HAP-1 (cell line): ENCODE results near the gene ZNF816.
A peak's percentile ranks its signal among the peaks of the same experiment; 100 is the strongest.

Experiments used
- DNase-seq, 2 experiments: peaks; one replicate each; pipeline ENCODE4 v3.0.0-alpha.2; 2016 to 2020; ENCODE audit warnings: low spot score in 2 of 2
- H3K27me3 ChIP-seq: fragments of 250-450 bp; sonication (Bioruptor Pico); 2 replicates; pipeline ENCODE4 v1.5.1; 2020; ENCODE audit warnings: low read depth, mild to moderate bottlenecking, moderate library complexity
- H3K36me3 ChIP-seq: fragments of 250-450 bp; sonication (Bioruptor Pico); replicated peaks from 2 replicates; pipeline ENCODE4 v1.5.1; 2020; ENCODE audit warnings: mild to moderate bottlenecking
- H3K4me1 ChIP-seq: fragments of 250-450 bp; sonication (Bioruptor Pico); 2 replicates; pipeline ENCODE4 v1.5.1; 2020; ENCODE audit warnings: mild to moderate bottlenecking
- H3K4me3 ChIP-seq: fragments of 250-450 bp; sonication (Bioruptor Pico); 2 replicates; pipeline ENCODE4 v1.5.1; 2020; ENCODE audit warnings: mild to moderate bottlenecking, moderate library complexity
- H3K9me3 ChIP-seq: fragments of 250-450 bp; sonication (Bioruptor Pico); 2 replicates; pipeline ENCODE4 v1.5.1; 2020; ENCODE audit warnings: mild to moderate bottlenecking, moderate library complexity
- in situ Hi-C: fragments of 300-500 bp; cut with MboI; formaldehyde crosslinking; loops from 3 replicates; pipeline ENCODE4 v1.14.3; 2020; ENCODE audit warnings: low sequenced_read_pairs, inconsistent platforms, mixed read lengths

The ZNF816 gene

DNA sequence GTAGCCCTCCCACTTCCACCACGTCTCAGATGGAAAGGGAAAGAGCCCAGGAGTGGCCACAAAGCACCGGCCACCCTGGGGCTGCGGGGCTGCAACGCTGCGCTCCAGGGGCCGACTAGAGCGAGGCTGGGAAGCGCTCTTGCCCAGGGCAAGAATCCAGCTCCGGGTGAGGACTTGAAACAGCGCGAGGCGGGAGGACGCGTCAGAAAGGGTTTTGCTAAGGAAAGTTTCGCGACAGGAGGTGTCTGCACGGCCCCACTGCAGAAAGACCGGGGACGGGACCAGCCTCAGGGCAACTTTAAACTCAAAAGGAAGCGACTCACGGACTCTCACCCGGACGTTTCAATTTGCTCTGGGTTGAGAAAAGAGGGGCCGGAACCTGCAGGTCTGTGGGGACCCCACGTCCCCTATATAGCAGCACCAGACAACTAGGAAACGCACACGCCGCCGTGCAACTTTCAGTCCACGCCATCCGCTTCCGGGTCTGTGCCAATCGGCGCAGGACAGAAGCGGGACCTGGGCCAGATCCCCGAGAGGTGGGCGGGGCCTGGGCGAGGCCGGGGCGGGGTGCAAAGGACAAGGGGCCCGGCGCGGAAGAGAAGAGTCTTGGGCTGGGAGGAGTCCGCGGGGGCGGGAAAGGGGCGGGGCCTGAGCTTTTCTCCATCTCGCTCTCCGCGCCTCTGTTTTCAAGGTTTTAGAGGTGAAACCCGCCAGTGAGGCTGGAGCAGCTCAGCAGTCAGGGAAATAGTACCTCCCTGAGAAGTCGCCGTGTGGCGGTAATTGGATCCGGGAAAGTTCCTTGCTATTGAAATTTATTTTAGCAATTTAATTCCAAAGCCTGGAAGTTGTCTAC, at the start of gene ZNF816:
TSS of gene ZNF816 (minus strand) at position 488 of the 853 bp plus-strand sequence. CDS start 6,792 bp downstream, outside the sequence.
- Histone ChIP-seq H3K36me3 (no peaks in the 10 kb centered on the region), H3K9me3 (peaks cover 6% of the 10 kb centered on the region; the same call in 1 of the 2 replicates), H3K4me1 (no peaks in the 10 kb centered on the region), H3K27me3 (no peaks in the 10 kb centered on the region), H3K4me3 (peak within 1 kb of the TSS; percentile 66)
- in situ Hi-C loops, result no loop called here
- peak; percentile 88 to 98 for DNase-seq

DNA sequence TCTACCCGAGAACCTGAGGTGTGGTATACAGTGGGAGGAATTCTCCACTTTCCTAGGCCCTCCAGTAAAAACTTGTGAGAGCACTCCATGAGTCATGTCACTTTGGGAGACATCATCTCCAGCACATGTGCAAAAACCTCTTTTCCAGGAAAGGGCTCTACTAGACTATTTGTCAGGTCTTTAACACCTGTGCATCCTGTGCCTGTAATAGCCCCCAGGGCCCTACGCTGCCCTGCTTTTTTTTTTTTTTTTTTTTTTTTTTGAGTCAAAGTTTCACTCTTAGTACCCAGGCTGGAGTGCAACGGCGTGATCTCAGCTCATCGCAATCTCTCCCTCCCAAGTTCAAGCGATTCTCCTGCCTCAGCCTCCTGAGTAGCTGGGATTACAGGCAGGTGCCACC, 49.3 kb upstream of the ZNF816 start:
- Histone ChIP-seq H3K36me3 (no peaks in the 10 kb centered on the region), H3K27me3 (no peaks in the 10 kb centered on the region), H3K4me1 (no peaks in the 10 kb centered on the region), H3K4me3 (no peak overlapping the region), H3K9me3 (peaks cover 8% of the 10 kb centered on the region)
- in situ Hi-C loops, result no loop called here
- DNase-seq, result no peak

DNA sequence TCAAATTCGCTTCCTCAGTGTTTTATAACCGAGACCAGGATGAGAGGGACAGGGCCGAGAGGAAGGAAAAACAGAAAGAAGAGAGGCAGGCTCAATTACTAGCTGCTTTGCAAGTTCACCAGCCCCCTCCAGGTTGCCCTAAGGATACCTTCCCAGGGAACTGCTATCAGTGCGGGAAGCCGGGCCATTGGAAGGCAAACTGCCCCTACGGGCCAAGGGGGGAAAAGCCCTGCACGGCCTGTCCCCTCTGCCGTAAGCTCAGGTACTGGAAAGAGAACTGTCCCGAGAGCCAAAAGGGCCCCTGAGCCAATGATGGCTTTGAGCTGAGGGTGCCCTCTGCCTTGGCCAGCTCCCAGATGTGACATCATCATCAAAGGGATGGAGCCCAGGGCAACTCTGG, 47.8 kb upstream of the ZNF816 start:
- Histone ChIP-seq H3K4me1 (no peaks in the 10 kb centered on the region), H3K9me3 (peaks cover 1% of the 10 kb centered on the region; the same call in 1 of the 2 replicates), H3K36me3 (no peaks in the 10 kb centered on the region), H3K27me3 (no peaks in the 10 kb centered on the region), H3K4me3 (no peak overlapping the region)
- in situ Hi-C loops, result no loop called here
- no peak for DNase-seq

DNA sequence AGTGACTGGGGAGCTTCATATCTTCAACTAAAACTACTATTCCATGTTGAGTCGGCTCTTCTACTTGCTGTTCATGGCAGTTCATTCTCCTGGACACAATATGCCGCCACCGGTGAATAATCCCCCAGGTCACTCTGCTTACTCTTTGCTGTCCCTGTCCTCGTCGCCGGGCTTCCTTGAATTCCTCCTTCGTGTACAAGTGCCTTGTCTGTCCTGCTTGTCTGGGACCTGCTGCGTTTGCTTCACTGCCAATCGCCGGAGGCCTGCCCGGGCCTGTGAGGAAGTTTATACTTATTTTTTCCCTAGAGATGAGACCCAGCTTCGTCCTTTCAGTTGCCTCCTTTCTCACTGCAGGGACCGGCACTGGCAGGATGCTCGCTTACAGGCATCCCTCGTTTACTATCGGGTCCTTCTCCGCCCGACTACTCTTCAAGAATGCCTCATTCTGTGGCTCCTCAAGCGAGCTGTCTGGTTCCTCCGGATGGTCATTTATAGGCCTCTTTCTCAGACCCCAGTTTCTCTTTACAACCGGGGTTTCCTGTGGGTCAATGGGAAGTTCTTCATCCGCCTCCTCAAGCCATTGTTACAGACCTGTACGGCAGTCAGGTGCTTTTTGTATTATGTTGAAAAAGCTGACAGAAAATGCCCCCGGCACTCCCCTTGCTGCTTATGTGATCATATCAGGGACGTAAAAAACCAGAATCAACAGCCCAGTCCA, 45.5 kb upstream of the ZNF816 start:
- in situ Hi-C loops, result no loop called here
- H3K9me3 ChIP-seq, result no peaks in the 10 kb centered on the region
- no peaks in the 10 kb centered on the region for H3K4me1 ChIP-seq
- H3K4me3 ChIP-seq, result no peak overlapping the region
- no peak for DNase-seq
- H3K36me3 ChIP-seq, result no peaks in the 10 kb centered on the region
- no peaks in the 10 kb centered on the region for H3K27me3 ChIP-seq

DNA sequence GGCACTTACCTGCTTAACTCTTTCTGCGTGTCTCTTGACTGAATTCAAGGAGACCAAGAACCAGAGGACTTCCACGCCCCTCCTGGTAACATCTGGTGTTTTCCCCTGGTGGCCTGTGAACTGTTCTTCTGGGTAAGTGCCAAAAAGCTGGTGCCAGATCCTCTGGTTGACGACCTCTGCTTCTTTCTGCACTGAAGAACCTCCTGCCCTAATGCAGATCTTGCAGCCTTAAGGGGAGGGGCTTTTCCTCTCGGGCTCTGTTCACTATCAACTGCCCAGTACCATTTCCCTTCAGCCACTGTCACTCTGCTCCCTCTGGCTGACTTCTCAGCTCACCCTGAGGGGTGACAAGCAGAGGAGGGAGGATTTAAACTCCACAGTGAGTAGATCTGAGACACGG, 44.9 kb upstream of the ZNF816 start:
- H3K36me3 ChIP-seq, result no peaks in the 10 kb centered on the region
- in situ Hi-C loops, result no loop called here
- no peaks in the 10 kb centered on the region for H3K4me1 ChIP-seq
- H3K27me3 ChIP-seq, result no peaks in the 10 kb centered on the region
- no peaks in the 10 kb centered on the region for H3K9me3 ChIP-seq
- no peak overlapping the region for H3K4me3 ChIP-seq
- no peak for DNase-seq

DNA sequence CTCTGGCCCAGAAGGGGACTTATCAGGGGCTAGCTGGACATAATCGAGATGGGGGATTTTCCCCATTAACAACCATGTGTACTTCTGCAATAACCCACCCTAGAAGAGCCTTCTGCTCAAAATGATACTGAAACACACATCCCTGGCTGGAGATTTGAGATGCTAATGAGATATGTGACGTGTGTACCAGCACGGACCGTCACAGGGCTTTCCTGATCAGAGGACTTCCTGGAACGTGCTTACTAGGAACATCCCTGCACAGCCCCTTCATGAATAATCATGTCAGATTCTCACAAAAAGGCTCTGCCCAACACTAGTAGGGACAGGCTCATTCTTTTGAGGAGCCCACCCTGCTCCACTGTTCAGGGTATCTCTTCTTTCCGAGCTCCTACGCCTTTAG, 44.5 kb upstream of the ZNF816 start:
- in situ Hi-C loops, result no loop called here
- Histone ChIP-seq H3K9me3 (no peaks in the 10 kb centered on the region), H3K36me3 (no peaks in the 10 kb centered on the region), H3K4me3 (no peak overlapping the region), H3K27me3 (no peaks in the 10 kb centered on the region), H3K4me1 (no peaks in the 10 kb centered on the region)
- no peak for DNase-seq

DNA sequence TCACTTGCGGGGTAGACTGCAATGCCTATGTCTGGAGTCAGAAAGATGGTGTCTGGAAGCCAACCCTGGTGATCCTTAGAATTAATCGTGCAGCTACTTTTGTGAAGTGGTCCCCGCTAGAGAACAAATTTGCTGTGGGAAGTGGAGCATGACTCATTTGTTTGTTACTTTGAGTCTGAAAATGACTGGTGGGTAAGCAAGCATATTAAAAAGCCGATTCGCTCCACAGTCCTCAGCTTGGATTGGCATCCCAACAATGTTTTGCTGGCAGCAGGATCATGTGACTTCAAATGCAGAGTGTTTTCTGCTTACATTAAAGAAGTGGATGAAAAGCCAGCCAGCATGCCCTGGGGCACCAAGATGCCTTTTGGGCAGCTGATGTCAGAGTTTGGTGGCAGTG, 41.6 kb upstream of the ZNF816 start:
- no peak for DNase-seq
- Histone ChIP-seq H3K36me3 (no peaks in the 10 kb centered on the region), H3K27me3 (no peaks in the 10 kb centered on the region), H3K9me3 (no peaks in the 10 kb centered on the region), H3K4me1 (no peaks in the 10 kb centered on the region), H3K4me3 (no peak overlapping the region)
- in situ Hi-C loops, result no loop called here

DNA sequence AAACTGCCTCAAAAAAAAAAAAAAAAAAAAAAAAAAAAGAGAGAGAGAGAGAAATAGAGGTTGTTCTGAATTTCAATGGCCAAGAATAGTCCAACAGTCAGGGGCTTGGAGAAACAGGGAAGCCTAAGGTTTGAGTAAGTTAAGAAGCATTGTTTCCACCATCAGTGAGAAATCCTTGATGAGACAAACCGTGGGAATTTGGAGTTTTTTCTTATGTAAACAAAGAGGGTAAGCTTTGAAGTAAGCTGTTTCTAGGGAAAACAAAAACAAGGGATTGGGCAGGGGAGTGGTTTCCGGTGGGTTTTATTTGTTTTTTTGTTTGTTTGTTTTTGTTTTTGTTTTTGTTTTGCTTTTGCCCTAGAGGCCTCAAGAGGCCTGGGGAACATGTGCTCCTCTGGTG, 39.8 kb upstream of the ZNF816 start:
- in situ Hi-C loops, result no loop called here
- H3K4me3 ChIP-seq, result no peak overlapping the region
- no peaks in the 10 kb centered on the region for H3K36me3 ChIP-seq
- H3K9me3 ChIP-seq, result no peaks in the 10 kb centered on the region
- H3K4me1 ChIP-seq, result no peaks in the 10 kb centered on the region
- DNase-seq, result no peak
- H3K27me3 ChIP-seq, result no peaks in the 10 kb centered on the region

DNA sequence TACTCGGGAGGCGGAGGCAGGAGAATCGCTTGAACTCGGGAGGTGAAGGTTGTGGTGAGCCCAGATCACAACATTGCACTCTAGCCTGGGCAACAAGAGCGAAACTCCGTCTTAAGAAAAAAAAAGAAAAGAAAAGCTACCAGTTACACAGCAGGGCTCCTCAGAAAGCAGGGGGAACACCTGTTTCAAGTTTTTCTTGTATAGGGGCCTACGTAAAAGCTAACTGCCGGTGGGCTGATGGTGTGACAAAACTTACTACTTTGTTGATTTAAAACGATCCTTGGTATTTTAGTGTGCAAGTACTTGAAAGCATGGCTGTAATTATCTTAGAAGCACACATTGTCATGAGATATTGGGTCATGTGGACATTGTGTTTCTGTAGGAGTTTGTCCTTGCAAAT, 35.3 kb upstream of the ZNF816 start:
- H3K9me3 ChIP-seq, result no peaks in the 10 kb centered on the region
- H3K27me3 ChIP-seq, result no peaks in the 10 kb centered on the region
- H3K4me1 ChIP-seq, result no peaks in the 10 kb centered on the region
- in situ Hi-C loops, result no loop called here
- no peaks in the 10 kb centered on the region for H3K36me3 ChIP-seq
- H3K4me3 ChIP-seq, result no peak overlapping the region
- no peak for DNase-seq

DNA sequence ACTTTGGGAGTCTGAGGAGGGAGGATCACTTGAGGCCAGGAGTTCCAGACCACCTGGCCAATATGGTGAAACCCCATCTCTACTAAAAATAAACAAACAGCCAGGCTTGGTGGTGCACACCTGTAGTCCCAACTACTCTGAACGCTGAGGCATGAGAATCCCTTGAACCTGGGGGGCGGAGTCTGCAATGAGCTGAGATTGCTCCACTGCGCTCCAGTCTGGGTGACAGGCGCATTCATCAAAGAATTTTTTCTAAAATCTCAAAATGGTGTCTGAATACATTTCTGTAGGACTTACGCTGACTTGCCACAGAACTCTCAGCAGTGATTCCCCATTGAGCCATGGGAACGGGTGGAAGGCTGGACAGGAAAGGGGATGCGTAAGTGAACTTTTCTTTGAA, 33.0 kb upstream of the ZNF816 start:
- H3K9me3 ChIP-seq, result no peaks in the 10 kb centered on the region
- no peaks in the 10 kb centered on the region for H3K36me3 ChIP-seq
- H3K4me3 ChIP-seq, result no peak overlapping the region
- DNase-seq, result no peak
- H3K4me1 ChIP-seq, result no peaks in the 10 kb centered on the region
- in situ Hi-C loops, result no loop called here
- no peaks in the 10 kb centered on the region for H3K27me3 ChIP-seq

DNA sequence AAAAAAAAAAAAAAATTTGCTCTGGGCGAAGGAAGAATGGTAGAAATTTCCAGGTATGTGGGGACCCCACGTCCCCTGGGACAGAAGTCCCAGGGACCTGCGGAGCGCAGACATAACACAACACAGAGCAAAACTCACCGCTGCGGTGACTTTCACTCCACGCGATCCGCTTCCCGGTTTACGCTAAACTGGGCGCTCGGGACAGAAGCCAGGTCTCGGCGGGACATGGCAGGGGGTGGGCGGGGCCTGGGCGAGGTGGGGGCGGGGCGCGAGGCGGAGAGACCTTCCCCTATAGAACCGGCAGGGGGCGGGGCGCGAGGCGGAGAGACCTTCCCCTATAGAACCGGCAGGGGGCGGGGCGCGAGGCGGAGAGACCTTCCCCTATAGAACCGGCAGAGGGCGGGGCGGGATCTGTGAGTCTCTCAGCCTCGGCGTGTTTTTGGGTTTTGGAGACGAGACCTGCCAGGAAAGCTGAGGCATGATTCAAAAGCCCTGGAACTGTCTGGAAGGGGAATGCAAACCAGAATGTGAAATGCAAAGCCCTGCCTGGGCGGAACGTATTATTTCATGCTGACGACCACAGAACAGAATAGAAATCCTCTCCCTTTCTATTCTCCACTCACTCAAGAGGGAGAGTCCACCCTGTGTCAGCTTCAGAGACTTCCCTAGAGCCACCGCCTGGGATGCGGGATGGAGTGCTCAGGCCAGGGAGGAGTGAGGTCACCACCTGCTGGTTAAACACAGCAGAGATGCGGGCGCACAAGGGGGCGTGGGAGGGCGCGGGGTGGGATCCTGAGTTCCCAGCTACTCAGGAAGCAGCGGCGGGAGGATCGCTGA, 30.9 kb upstream of the ZNF816 start:
- peak; percentile 47 to 88 for DNase-seq
- in situ Hi-C loops, result no loop called here
- H3K4me1 ChIP-seq, result no peaks in the 10 kb centered on the region

DNA sequence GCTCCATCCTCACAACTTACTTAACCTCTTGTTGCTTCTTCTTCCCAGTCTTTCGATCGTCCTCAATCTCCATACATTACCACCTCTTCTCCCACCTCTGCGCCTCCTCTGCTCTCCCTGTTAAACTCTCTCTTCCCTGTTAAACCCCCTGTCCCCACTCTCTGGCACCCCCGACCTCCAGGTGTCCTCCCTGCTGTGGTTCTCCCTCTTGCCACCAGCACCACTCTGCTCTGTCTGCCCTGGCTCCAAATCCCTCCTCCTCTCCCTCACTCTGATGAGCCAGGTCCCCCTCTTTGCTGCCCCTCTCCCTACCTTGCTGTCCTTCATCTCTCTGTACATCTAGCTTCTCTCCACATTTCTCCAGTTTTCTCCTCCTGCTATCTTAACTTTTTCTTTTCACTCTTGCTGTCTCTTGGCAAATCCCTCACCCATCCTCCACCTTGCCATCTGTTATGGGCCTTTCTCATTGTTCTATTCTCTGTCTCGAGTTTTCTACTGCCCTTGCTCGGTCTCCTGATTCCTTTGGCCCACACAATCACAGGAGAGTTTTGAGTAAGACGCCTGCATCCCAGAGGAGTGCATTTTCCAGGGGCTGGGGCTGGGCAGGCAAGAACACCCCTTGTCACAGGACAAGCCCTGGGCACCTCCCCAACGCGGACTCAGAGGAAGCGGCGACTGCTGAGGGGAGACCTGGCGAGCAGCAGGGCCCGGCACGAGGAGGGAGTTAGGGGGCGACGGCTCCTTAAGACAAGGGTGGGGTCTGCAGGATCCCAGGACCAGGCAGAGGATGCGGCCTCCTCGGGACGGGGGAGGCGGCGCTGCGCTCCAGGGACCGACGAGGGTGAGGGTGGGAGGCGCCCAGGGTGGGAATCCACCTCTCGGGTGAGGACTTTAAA, 29.7 kb upstream of the ZNF816 start:
- no peak overlapping the region for H3K4me3 ChIP-seq
- H3K4me1 ChIP-seq, result no peaks in the 10 kb centered on the region
- no peaks in the 10 kb centered on the region for H3K27me3 ChIP-seq
- H3K9me3 ChIP-seq, result no peaks in the 10 kb centered on the region
- in situ Hi-C loops, result no loop called here
- no peaks in the 10 kb centered on the region for H3K36me3 ChIP-seq
- no peak for DNase-seq

More for the DNA sequence above, 30.9 kb upstream of the ZNF816 start:
- Histone ChIP-seq H3K36me3 (no peaks in the 10 kb centered on the region), H3K9me3 (no peaks in the 10 kb centered on the region), H3K27me3 (no peaks in the 10 kb centered on the region), H3K4me3 (peak overlapping the region; percentile 20)

DNA sequence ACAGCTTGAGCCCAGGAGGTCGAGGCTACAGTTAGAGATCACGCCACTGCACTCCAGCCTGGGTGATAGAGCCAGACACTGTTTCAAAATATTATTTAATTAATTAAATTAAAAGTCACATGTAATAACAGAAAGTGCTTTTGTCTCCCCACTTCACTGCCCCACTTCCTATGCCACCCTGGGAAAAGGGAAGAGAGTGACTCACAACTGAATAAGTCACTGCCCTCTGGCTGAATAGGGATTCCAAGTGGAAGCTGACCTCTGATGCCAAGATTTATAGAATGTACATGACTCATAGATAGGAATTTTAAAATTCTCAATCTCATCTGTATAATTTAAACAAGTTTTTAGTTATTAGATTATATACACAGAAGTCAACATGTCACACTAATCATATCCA, 28.8 kb upstream of the ZNF816 start:
- H3K4me3 ChIP-seq, result no peak overlapping the region
- in situ Hi-C loops, result no loop called here
- H3K27me3 ChIP-seq, result no peaks in the 10 kb centered on the region
- no peaks in the 10 kb centered on the region for H3K9me3 ChIP-seq
- DNase-seq, result no peak
- H3K36me3 ChIP-seq, result no peaks in the 10 kb centered on the region
- H3K4me1 ChIP-seq, result no peaks in the 10 kb centered on the region
